CD4-positive, alpha-beta T cell treated with Interleukin-6 at 100 ng/mL for 8 hours (primary cell): ENCODE data around the gene KLF16.

Source experiments
- DNase-seq: peaks from one replicate; pipeline ENCODE4 v3.0.0-alpha.2; 2020; ENCODE audit warnings: mixed read lengths, low spot score

Gene KLF16

GRCh38 chr19:1819341-1820255 lies 43.8 kb downstream of the KLF16 start:
- no peak for DNase-seq

GRCh38 chr19:1818549-1819195 lies 44.7 kb downstream of the KLF16 start:
- no peak for DNase-seq

- DNase-seq = no peak
Measured at GRCh38 chr19:1817553-1818179, 45.7 kb downstream of the KLF16 start.

- no peak for DNase-seq
Measured at GRCh38 chr19:1816530-1817298, 46.7 kb downstream of the KLF16 start.

- no peak for DNase-seq
Measured at GRCh38 chr19:1815605-1816529, 47.5 kb downstream of the KLF16 start.

GRCh38 chr19:1814833-1815604 lies 48.4 kb downstream of the KLF16 start:
- no peak for DNase-seq

- no peak for DNase-seq
Measured at GRCh38 chr19:1814391-1814790, 49.0 kb downstream of the KLF16 start.

- DNase-seq = no peak
Measured at GRCh38 chr19:1813192-1814182, 49.9 kb downstream of the KLF16 start.

GRCh38 chr19:1812426-1813191 lies 50.8 kb downstream of the KLF16 start:
- DNase-seq = peak; percentile 90

- no peak for DNase-seq
Measured at GRCh38 chr19:1811942-1812425, 51.4 kb downstream of the KLF16 start, which contains the start of gene ATP8B3. Gene ATP8B3 (minus strand): TSS chr19:1812276. CDS start chr19:1811736, 540 bp downstream.

GRCh38 chr19:1811472-1811894 lies 51.9 kb downstream of the KLF16 start:
- peak; percentile 47 for DNase-seq

GRCh38 chr19:1810439-1811160 lies 52.8 kb downstream of the KLF16 start:
- no peak for DNase-seq

GRCh38 chr19:1809678-1810077 lies 53.7 kb downstream of the KLF16 start:
- no peak for DNase-seq

GRCh38 chr19:1808395-1808731 lies 55.0 kb downstream of the KLF16 start:
- no peak for DNase-seq

- DNase-seq = no peak
Measured at GRCh38 chr19:1807695-1808394, 55.5 kb downstream of the KLF16 start.

- no peak for DNase-seq
Measured at GRCh38 chr19:1807030-1807694, 56.2 kb downstream of the KLF16 start.
